Lung (tissue), 12 donors: ENCODE data around the gene DIDO1. TPM values are rescaled to one million over a fixed set of nuclear protein-coding genes. Genes with fewer than 3 reads are reported as not detected.

ENCODE experiments used
- ATAC-seq: fragments of 200-7000 bp; cut with Tn5 transposase; one replicate; pipeline ENCODE4 v1.9.1; 2020; ENCODE audit warnings: moderate number of reproducible peaks; ENCODE audit not compliant: insufficient read depth, low FRiP score
- DNase-seq, 3 donors: peaks; one replicate each; pipeline ENCODE4 v3.0.0-alpha.2; 2013 to 2017
- H3K27ac ChIP-seq, 2 donors: one replicate each; pipeline ENCODE4 v1.5.1; 2013; ENCODE audit warnings: mild to moderate bottlenecking in 2 of 2, moderate library complexity in 2 of 2, control low read depth in 1 of 2, inconsistent platforms in 1 of 2, low read depth in 1 of 2, low read length in 1 of 2
- H3K27me3 ChIP-seq, 3 donors: one replicate each; pipeline ENCODE4 v1.5.1; 2013; ENCODE audit warnings: low read length in 2 of 3; ENCODE audit not compliant: control insufficient read depth in 3 of 3, insufficient read depth in 3 of 3
- H3K36me3 ChIP-seq, 4 donors: one replicate each; pipeline ENCODE4 v1.5.1; 2013; ENCODE audit warnings: low read length in 4 of 4, mild to moderate bottlenecking in 1 of 4, moderate library complexity in 1 of 4; ENCODE audit not compliant: control insufficient read depth in 4 of 4, insufficient read depth in 4 of 4
- H3K4me1 ChIP-seq, 5 donors: one replicate each; pipeline ENCODE4 v1.5.1; 2013; ENCODE audit warnings: low read length in 5 of 5, mild to moderate bottlenecking in 2 of 5, moderate library complexity in 1 of 5; ENCODE audit not compliant: control insufficient read depth in 5 of 5, insufficient read depth in 5 of 5
- H3K4me3 ChIP-seq: one replicate; pipeline ENCODE4 v1.5.1; 2013; ENCODE audit warnings: mild to moderate bottlenecking, control low read depth, moderate library complexity
- H3K9ac ChIP-seq, 2 donors: one replicate each; pipeline ENCODE4 v1.5.1; 2013; ENCODE audit warnings: low read length in 2 of 2, control low read depth in 1 of 2; ENCODE audit not compliant: insufficient read depth in 1 of 2
- H3K9me3 ChIP-seq, 4 donors: one replicate each; pipeline ENCODE4 v1.5.1; 2013; ENCODE audit warnings: low read length in 3 of 4, mild to moderate bottlenecking in 1 of 4, moderate library complexity in 1 of 4; ENCODE audit not compliant: control insufficient read depth in 4 of 4, insufficient read depth in 3 of 4
- CTCF ChIP-seq: IDR thresholded peaks from 2 replicates; pipeline ENCODE4 v1.5.1; 2012; ENCODE audit warnings: mild to moderate bottlenecking; ENCODE audit errors: control extremely low read depth, extremely low read depth
- WGBS, 2 donors: extraction: QIAGEN DNeasy Blood & Tissue Kit; methylation state at CpG; one replicate each; pipeline ENCODE4 v1.1.7; 2013; 5-methylcytosine and 5-hydroxymethylcytosine counted together
- polyA plus RNA-seq, 2 donors: library from polyadenylated mRNA; stranded (reverse); fragments of 200-250 nt; gene quantifications; one replicate each; pipeline ENCODE4 v1.2.1, GENCODE V29; 2013
- total RNA-seq, 2 donors: library from RNA; depleted of rRNA in 1 of 2; stranded (reverse); fragments of >200 nt in 1 of 2; gene quantifications; one replicate each; pipeline ENCODE4 v1.2.1, GENCODE V29; 2014 to 2021
- donor health status: control.
- donor health status: control.
- donor health status: Bipolar disorder and iron deficiency.
- donor health status: healthy.
- donor health status: DM: yes; HTN: yes; CAD: no.

DIDO1 gene
- total and polyA plus RNA-seq, 4 donors, result 19.6 to 71.2 (median 35.8) TPM

- 52 to 58% methylated on average over 41 to 43 of the region's 43 CpGs for WGBS, 2 donors
- Histone ChIP-seq H3K27me3 (no peaks in the 10 kb centered on the region), H3K4me1 (peaks cover 0 to 7% (median 4%) of the 10 kb centered on the region in 5 donors), H3K27ac (no peak overlapping the region), H3K9ac (no peak overlapping the region), H3K4me3 (no peak overlapping the region), H3K9me3 (no peaks in the 10 kb centered on the region), H3K36me3 (peaks cover 0 to 6% (median 0%) of the 10 kb centered on the region in 4 donors)
- no peak for TF ChIP-seq CTCF
- DNase-seq, result no peak
- no peak for ATAC-seq
These were observed 33.0 kb upstream of the DIDO1 start for GRCh38 chr20:62959101-62959971.

- DNase-seq (no peak), ATAC-seq (no peak)
These were observed 32.2 kb upstream of the DIDO1 start for GRCh38 chr20:62958388-62959100.

More at GRCh38 chr20:62958388-62959100, 32.2 kb upstream of the DIDO1 start:
- 75 to 83% methylated on average over 10 of the region's 10 CpGs for whole genome bisulfite sequencing, 2 donors
- no peaks in the 10 kb centered on the region for H3K27me3 ChIP-seq
- no peak overlapping the region for H3K4me3 ChIP-seq
- H3K9ac ChIP-seq, result no peak overlapping the region
- peaks cover 0 to 2% (median 0%) of the 10 kb centered on the region in 4 donors for H3K36me3 ChIP-seq
- H3K9me3 ChIP-seq, result no peaks in the 10 kb centered on the region
- TF ChIP-seq CTCF, result no peak
- peaks cover 0 to 14% (median 7%) of the 10 kb centered on the region in 5 donors for H3K4me1 ChIP-seq
- H3K27ac ChIP-seq, result no peak overlapping the region
